Fibroblast of skin of abdomen (primary cell): ENCODE results near the gene EXO1.

ENCODE experiments used
- DNase-seq: peaks from one replicate; pipeline ENCODE4 v3.0.0-alpha.2; 2013

The EXO1 gene

DNA sequence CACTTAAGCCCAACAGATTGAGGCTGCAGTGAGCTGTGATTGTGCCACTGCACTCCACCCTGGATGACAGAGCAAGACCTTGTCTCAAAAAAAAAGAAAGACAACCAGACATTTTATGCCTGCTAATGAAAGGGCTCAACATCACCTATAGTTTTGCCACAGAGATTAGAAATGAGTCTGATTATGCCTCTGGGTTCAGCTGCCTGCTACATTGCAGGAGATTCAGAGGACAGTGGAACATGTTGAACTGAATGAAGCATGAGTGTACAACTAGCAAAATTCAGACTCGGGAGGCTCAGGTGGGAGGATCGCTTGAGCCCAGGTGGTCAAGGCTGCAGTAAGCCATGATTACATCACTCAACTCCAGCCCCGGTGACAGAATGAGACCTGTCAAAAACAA lies 46.0 kb downstream of the EXO1 start:
- no peak for DNase-seq

GRCh38 chr1:241895013-241895412 lies 47.0 kb downstream of the EXO1 start:
- DNase-seq = no peak

DNA sequence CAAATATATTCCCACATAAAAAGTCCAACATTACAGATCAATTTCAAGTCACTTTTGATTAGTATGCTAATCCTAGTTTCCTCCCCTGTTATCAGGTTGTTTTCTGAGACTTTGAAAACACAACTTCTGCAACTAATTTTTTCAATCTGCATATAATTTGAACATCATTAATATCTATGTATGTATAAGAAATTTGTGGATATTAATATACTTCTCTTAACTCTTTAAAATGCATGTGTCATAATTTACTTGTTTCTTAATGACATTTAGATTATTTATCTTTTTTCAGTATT lies 48.6 kb downstream of the EXO1 start:
- no peak for DNase-seq

DNA sequence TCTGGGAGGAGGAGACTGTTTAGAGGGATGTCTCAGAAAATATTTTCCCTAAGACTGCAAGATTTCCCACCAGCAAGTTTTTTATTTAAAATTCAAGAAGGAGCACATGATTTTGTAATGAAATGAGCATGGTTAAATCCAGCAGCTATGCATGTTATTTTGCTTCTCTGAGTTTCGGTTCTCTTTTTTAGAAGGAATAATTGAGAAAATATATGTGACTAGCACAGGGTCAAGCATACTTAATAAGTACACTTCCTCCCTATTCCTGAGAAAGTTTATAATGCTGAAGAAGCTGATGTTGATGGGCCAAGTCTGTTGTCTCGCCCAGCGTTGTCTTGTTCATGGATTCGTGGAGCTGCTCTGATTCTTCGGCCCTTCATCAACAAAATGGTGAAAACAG lies 51.2 kb downstream of the EXO1 start:
- no peak for DNase-seq

- no peak for DNase-seq
Observed at GRCh38 chr1:241900381-241900780, 52.4 kb downstream of the EXO1 start.

- peak; percentile 5 for DNase-seq
Observed at GRCh38 chr1:241902391-241903065, 54.5 kb downstream of the EXO1 start.

GRCh38 chr1:241916196-241916595 lies 68.2 kb downstream of the EXO1 start:
- no peak for DNase-seq

DNA sequence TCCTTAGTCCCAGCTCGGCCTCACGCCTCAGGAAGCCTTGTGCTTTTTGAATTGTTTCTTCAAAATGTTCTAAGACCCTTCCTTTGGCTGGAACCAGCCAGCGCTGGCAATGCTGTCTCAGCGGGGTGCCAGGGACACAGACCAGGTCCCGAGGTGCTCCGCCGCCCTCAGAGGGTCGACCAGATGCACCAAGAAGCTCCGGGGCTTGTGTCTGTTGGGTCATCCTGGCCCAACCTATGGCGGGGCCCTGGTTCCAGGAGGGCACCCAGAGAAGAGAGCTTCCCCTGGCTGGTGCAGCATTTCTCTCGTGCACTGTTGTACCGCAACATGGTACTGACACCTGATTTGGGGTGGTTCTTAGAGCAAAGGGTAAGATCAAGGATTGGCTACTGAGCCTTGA lies 69.5 kb downstream of the EXO1 start:
- DNase-seq = no peak

DNA sequence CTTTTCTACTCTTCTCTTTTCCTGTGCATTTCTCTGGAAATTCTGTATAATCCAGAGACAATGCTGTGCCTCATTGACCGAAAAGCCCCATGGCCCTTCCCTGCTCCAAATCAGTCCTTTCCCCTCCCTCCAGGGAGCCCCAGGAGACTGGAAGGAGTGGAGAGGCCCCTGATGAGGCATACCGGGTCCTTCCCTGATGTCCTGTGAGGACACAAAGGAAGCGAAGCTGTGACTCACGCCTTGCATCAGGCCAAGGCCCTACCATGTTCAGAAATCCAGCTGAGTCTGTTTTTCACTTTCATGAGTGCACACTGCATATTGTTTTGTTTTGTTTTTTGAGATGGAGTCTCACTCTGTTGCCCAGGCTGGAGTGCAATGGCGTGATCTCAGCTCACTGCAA lies 70.9 kb downstream of the EXO1 start:
- peak; percentile 81 for DNase-seq

GRCh38 chr1:241924080-241924808 lies 76.2 kb downstream of the EXO1 start:
- no peak for DNase-seq

DNA sequence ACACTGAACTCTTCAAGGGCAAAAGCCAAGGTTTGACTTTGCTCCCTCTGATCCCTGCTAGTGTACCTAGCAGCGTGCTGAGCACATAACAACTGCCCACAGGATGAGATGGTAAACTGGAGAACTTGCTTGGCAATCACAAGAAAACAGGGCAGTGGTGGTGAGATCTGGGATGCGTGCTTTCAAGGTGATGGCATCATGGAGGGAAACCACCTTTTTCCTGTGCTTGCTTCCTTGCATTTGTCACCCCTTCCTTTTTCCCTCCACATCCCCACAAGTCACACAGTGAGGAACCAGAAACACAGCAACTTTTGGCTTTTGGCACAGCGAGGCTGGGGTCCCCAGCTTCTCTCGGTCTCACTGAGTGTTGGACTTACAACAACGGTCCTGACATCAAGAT lies 78.1 kb downstream of the EXO1 start:
- DNase-seq = no peak

- no peak for DNase-seq
Observed at GRCh38 chr1:241927321-241927720, 79.3 kb downstream of the EXO1 start.

DNA sequence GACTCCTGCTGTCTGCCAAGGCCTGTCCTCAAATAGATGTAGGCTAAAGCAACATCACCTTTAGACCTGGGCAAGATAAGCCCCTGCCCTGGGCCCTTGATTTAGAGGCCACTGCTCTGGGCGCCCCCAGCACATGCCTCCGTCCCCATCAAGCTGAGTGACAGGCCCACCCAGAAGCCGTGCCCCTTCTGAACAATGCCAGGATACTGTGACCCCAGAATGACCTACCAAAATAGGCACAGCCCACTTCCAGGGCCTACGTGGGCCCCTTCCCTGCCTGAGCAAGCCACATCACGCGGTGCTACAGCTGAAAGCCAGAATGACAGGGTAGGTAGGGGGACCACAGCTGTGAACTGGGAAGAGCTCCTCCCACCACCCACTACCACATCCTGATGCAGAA lies 84.8 kb downstream of the EXO1 start:
- DNase-seq = no peak

GRCh38 chr1:241934201-241934848 lies 86.3 kb downstream of the EXO1 start:
- DNase-seq = peak; percentile 69

- no peak for DNase-seq
Observed at GRCh38 chr1:241934866-241935265, 86.9 kb downstream of the EXO1 start.
